Gastroesophageal sphincter (tissue), 4 donors: ENCODE measurements around the gene AKAP6. TPM values are rescaled to one million over a fixed set of nuclear protein-coding genes. Genes with fewer than 3 reads are reported as not detected.

ENCODE experiments used
- ATAC-seq: fragments of 150-250 bp; one replicate; pipeline ENCODE4 v1.9.1; 2016; ENCODE audit warnings: mild to moderate bottlenecking, moderate library complexity
- H3K27ac ChIP-seq, 4 donors: fragments of 200-600 bp; sonication (generic) in 3 of 4; 1 replicate in 3 of 4; 2 replicates in 1 of 4; pipeline ENCODE4 v1.5.1; 2016 to 2019
- H3K27me3 ChIP-seq: fragments of 200-600 bp; sonication (generic); one replicate; pipeline ENCODE4 v1.5.1; 2019
- H3K36me3 ChIP-seq, 2 donors: fragments of 200-600 bp; sonication (generic); one replicate each; pipeline ENCODE4 v1.5.1; 2019; ENCODE audit warnings: control low read depth in 1 of 2
- H3K4me1 ChIP-seq, 3 donors: fragments of 200-600 bp; sonication (generic); 1 replicate in 2 of 3; 2 replicates in 1 of 3; pipeline ENCODE4 v1.5.1; 2016 to 2019; ENCODE audit warnings: control low read depth in 2 of 3
- H3K4me3 ChIP-seq, 2 donors: fragments of 200-600 bp; sonication (generic); one replicate each; pipeline ENCODE4 v1.5.1; 2019; ENCODE audit warnings: mild to moderate bottlenecking in 1 of 2, moderate library complexity in 1 of 2
- H3K9me3 ChIP-seq, 3 donors: fragments of 200-600 bp; sonication (generic); one replicate each; pipeline ENCODE4 v1.5.1; 2017 to 2019; ENCODE audit warnings: control low read depth in 2 of 3
- CTCF ChIP-seq, 4 experiments: fragments of 200-600 bp in 2 of 4; fragments of 450-650 bp in 2 of 4; sonication (generic) in 1 of 4; IDR thresholded peaks; one replicate each; pipeline ENCODE4 v1.5.1; 2017 to 2019; ENCODE audit warnings: antibody characterized with exemption in 4 of 4, mild to moderate bottlenecking in 2 of 4, moderate library complexity in 2 of 4
- EP300 ChIP-seq: sonication (generic); formaldehyde crosslinking; IDR thresholded peaks from one replicate; pipeline ENCODE4 v1.6.1; 2017; ENCODE audit warnings: antibody characterized with exemption, mild to moderate bottlenecking
- POLR2A ChIP-seq, 2 donors: fragments of 450-650 bp; IDR thresholded peaks; one replicate each; pipeline ENCODE4 v1.6.1; 2017; ENCODE audit warnings: antibody characterized with exemption in 2 of 2, mild to moderate bottlenecking in 2 of 2, moderate library complexity in 1 of 2
- POLR2AphosphoS5 ChIP-seq: sonication (generic); formaldehyde crosslinking; IDR thresholded peaks from one replicate; pipeline ENCODE4 v1.6.1; 2017; ENCODE audit warnings: antibody characterized with exemption
- WGBS, 2 donors: methylation state at CpG; one replicate each; pipeline ENCODE4 v1.1.5; 2018; ENCODE audit warnings: low coverage in 1 of 2; 5-methylcytosine and 5-hydroxymethylcytosine counted together
- total RNA-seq, 4 donors: library from RNA; depleted of rRNA; stranded (reverse); fragments of >200 nt; gene quantifications; one replicate each; pipeline ENCODE4 v1.1.0, GENCODE V29; 2016

The AKAP6 gene
- total RNA-seq, 4 donors from 2014 or later: 33.1 to 65.4 (median 45.0) TPM

DNA sequence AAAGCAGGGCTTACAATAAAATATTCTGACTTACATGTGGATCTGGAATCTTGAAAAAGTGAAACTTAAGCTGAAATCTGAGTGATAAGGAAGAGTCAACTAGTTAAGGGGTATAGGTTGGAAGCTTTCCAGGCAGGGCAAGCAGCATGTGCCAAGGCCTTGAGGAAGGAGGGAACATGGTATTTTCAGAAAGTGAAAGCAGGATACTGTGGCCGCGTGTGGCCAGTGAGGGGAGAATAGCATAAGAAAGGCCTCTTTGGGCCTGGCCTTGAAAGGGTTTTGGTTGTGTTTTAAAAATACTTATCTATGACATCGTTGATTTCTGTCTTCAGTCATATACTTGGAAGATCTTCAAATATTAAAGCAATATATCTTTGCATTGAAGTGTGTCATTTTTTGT, 213.4 kb downstream of the AKAP6 start:
- Histone ChIP-seq H3K27ac (no peak overlapping the region), H3K9me3 (no peaks in the 10 kb centered on the region), H3K4me1 (no peaks in the 10 kb centered on the region), H3K36me3 (peaks cover 0 to 22% of the 10 kb centered on the region in 2 donors), H3K27me3 (no peaks in the 10 kb centered on the region), H3K4me3 (no peak overlapping the region)
- ATAC-seq: no peak
- TF ChIP-seq EP300: no peak
- no peak for TF ChIP-seq POLR2A (IDR thresholded peaks at IDR 0.05)
- no peak for TF ChIP-seq POLR2AphosphoS5
- TF ChIP-seq CTCF (IDR thresholded peaks at IDR 0.05): no peak
- 31 to 63% methylated on average over 3 of the region's 3 CpGs for WGBS, 2 donors

DNA sequence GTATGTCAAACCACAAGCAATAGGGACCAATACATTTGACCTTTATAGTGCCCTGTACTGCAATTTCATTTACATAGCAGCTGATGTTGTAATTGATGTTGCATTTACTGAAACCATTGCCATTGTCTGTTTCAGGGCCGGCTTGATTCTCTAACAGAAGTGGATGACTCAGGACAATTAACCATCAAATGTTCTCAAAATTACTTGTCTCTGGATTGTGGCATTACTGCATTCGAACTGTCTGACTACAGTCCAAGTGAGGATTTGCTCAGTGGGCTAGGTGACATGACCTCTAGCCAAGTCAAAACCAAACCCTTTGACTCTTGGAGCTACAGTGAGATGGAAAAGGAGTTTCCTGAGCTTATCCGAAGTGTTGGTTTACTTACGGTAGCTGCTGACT, 216.0 kb downstream of the AKAP6 start:
- Histone ChIP-seq H3K27ac (no peak overlapping the region), H3K4me3 (no peak overlapping the region), H3K4me1 (no peaks in the 10 kb centered on the region), H3K36me3 (peaks cover 0 to 23% of the 10 kb centered on the region in 2 donors), H3K9me3 (no peaks in the 10 kb centered on the region), H3K27me3 (no peaks in the 10 kb centered on the region)
- ATAC-seq: no peak
- no peak for TF ChIP-seq EP300
- no peak for TF ChIP-seq POLR2A (IDR thresholded peaks at IDR 0.05)
- TF ChIP-seq CTCF (IDR thresholded peaks at IDR 0.05): no peak
- TF ChIP-seq POLR2AphosphoS5: no peak
- 73 to 83% methylated on average over 2 of the region's 4 CpGs for WGBS, 2 donors

- Histone ChIP-seq H3K4me3 (no peak overlapping the region), H3K27ac (no peak overlapping the region), H3K27me3 (no peaks in the 10 kb centered on the region), H3K4me1 (no peaks in the 10 kb centered on the region), H3K36me3 (peaks cover 0 to 23% of the 10 kb centered on the region in 2 donors), H3K9me3 (no peaks in the 10 kb centered on the region)
- 78 to 96% methylated on average over 4 to 5 of the region's 10 CpGs for WGBS, 2 donors
- TF ChIP-seq POLR2A (IDR thresholded peaks at IDR 0.05): no peak
- no peak for TF ChIP-seq EP300
- no peak for TF ChIP-seq POLR2AphosphoS5
- no peak for TF ChIP-seq CTCF (IDR thresholded peaks at IDR 0.05)
- ATAC-seq: no peak
Observed at GRCh38 chr14:32545506-32546210, 216.6 kb downstream of the AKAP6 start.

DNA sequence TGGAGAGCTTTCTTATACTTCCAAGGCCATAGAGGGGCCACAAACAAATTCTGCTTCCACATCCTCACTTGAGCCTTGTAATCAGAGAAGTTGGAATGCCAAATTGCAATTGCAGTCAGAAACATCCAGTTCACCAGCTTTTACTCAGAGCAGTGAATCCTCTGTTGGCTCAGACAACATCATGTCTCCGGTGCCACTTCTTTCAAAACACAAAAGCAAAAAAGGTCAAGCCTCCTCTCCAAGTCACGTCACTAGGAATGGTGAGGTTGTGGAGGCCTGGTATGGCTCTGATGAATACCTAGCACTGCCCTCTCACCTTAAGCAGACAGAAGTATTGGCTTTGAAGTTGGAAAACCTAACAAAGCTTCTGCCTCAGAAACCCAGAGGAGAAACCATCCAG, 217.1 kb downstream of the AKAP6 start:
- no peak for TF ChIP-seq POLR2A (IDR thresholded peaks at IDR 0.05)
- TF ChIP-seq EP300: no peak
- TF ChIP-seq POLR2AphosphoS5: no peak
- TF ChIP-seq CTCF (IDR thresholded peaks at IDR 0.05): no peak
- peaks cover 0 to 23% of the 10 kb centered on the region in 2 donors for H3K36me3 ChIP-seq
- no peaks in the 10 kb centered on the region for H3K9me3 ChIP-seq
- no peaks in the 10 kb centered on the region for H3K4me1 ChIP-seq
- no peak overlapping the region for H3K27ac ChIP-seq
- H3K4me3 ChIP-seq: no peak overlapping the region
- 67% methylated on average over 1 of the region's 2 CpGs; no CpG with 5 or more reads in 1 of the 2 donors for WGBS, 2 donors
- ATAC-seq: no peak
- no peaks in the 10 kb centered on the region for H3K27me3 ChIP-seq

- no peaks in the 10 kb centered on the region for H3K9me3 ChIP-seq
- no peak for ATAC-seq
- TF ChIP-seq CTCF (IDR thresholded peaks at IDR 0.05) (no peak), POLR2A (IDR thresholded peaks at IDR 0.05) (no peak), EP300 (no peak), POLR2AphosphoS5 (no peak)
- H3K27ac ChIP-seq: no peak overlapping the region
- H3K36me3 ChIP-seq: no peaks in the 10 kb centered on the region
- H3K4me1 ChIP-seq: no peaks in the 10 kb centered on the region
- no peaks in the 10 kb centered on the region for H3K27me3 ChIP-seq
- no peak overlapping the region for H3K4me3 ChIP-seq
Observed at GRCh38 chr14:32552766-32553165, 223.7 kb downstream of the AKAP6 start.
